Lung (tissue), 12 donors: ENCODE data around the gene PPP1R13B. TPM values are rescaled to one million over a fixed set of nuclear protein-coding genes. Genes with fewer than 3 reads are reported as not detected.
A peak's percentile ranks its signal among the peaks of the same experiment; 100 is the strongest.

Experiments
- ATAC-seq: fragments of 200-7000 bp; cut with Tn5 transposase; one replicate; pipeline ENCODE4 v1.9.1; 2020; ENCODE audit warnings: moderate number of reproducible peaks; ENCODE audit not compliant: insufficient read depth, low FRiP score
- DNase-seq, 3 donors: peaks; one replicate each; pipeline ENCODE4 v3.0.0-alpha.2; 2013 to 2017
- H3K27ac ChIP-seq, 2 donors: one replicate each; pipeline ENCODE4 v1.5.1; 2013; ENCODE audit warnings: mild to moderate bottlenecking in 2 of 2, moderate library complexity in 2 of 2, control low read depth in 1 of 2, inconsistent platforms in 1 of 2, low read depth in 1 of 2, low read length in 1 of 2
- H3K27me3 ChIP-seq, 3 donors: one replicate each; pipeline ENCODE4 v1.5.1; 2013; ENCODE audit warnings: low read length in 2 of 3; ENCODE audit not compliant: control insufficient read depth in 3 of 3, insufficient read depth in 3 of 3
- H3K36me3 ChIP-seq, 4 donors: one replicate each; pipeline ENCODE4 v1.5.1; 2013; ENCODE audit warnings: low read length in 4 of 4, mild to moderate bottlenecking in 1 of 4, moderate library complexity in 1 of 4; ENCODE audit not compliant: control insufficient read depth in 4 of 4, insufficient read depth in 4 of 4
- H3K4me1 ChIP-seq, 5 donors: one replicate each; pipeline ENCODE4 v1.5.1; 2013; ENCODE audit warnings: low read length in 5 of 5, mild to moderate bottlenecking in 2 of 5, moderate library complexity in 1 of 5; ENCODE audit not compliant: control insufficient read depth in 5 of 5, insufficient read depth in 5 of 5
- H3K4me3 ChIP-seq: one replicate; pipeline ENCODE4 v1.5.1; 2013; ENCODE audit warnings: mild to moderate bottlenecking, control low read depth, moderate library complexity
- H3K9ac ChIP-seq, 2 donors: one replicate each; pipeline ENCODE4 v1.5.1; 2013; ENCODE audit warnings: low read length in 2 of 2, control low read depth in 1 of 2; ENCODE audit not compliant: insufficient read depth in 1 of 2
- H3K9me3 ChIP-seq, 4 donors: one replicate each; pipeline ENCODE4 v1.5.1; 2013; ENCODE audit warnings: low read length in 3 of 4, mild to moderate bottlenecking in 1 of 4, moderate library complexity in 1 of 4; ENCODE audit not compliant: control insufficient read depth in 4 of 4, insufficient read depth in 3 of 4
- WGBS, 2 donors: extraction: QIAGEN DNeasy Blood & Tissue Kit; methylation state at CpG; one replicate each; pipeline ENCODE4 v1.1.7; 2013; 5-methylcytosine and 5-hydroxymethylcytosine counted together
- polyA plus RNA-seq, 2 donors: library from polyadenylated mRNA; stranded (reverse); fragments of 200-250 nt; gene quantifications; one replicate each; pipeline ENCODE4 v1.2.1, GENCODE V29; 2013
- total RNA-seq, 2 donors: library from RNA; depleted of rRNA in 1 of 2; stranded (reverse); fragments of >200 nt in 1 of 2; gene quantifications; one replicate each; pipeline ENCODE4 v1.2.1, GENCODE V29; 2014 to 2021
- TF ChIP-seq, protein P1 (sequence below): IDR thresholded peaks from 2 replicates; pipeline ENCODE4 v1.5.1; 2012; ENCODE audit warnings: mild to moderate bottlenecking; ENCODE audit errors: control extremely low read depth, extremely low read depth
- donor health status: control.
- donor health status: control.
- donor health status: Bipolar disorder and iron deficiency.
- donor health status: healthy.
- donor health status: DM: yes; HTN: yes; CAD: no.

PPP1R13B gene
- total and polyA plus RNA-seq, 4 donors = 12.0 to 66.6 (median 38.4) TPM

DNA sequence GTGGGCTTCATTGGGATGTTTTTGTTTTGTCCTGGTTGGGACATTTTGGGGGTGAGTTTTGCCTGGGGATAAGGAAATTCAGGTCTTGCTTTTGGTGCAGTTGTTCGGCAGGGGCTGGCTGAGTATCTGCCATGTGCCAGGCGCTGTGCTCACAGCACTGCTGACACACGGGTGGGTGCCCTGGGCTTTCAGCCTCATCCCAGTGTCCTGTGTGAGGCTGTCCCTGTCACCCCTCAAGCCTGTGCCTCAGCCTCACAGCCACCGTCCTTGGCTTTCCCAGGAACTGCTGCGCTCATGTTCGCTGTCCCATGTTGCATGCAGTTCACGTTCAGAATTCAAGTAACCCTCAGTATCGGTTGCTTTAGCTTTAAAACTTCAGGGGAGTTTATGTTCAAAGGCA lies 157.0 kb downstream of the PPP1R13B start:
- Histone ChIP-seq H3K9ac (no peak overlapping the region), H3K4me3 (no peak overlapping the region), H3K4me1 (peaks cover 0 to 6% (median 0%) of the 10 kb centered on the region in 5 donors), H3K36me3 (peaks cover 25 to 47% (median 35%) of the 10 kb centered on the region in 4 donors), H3K9me3 (peaks cover 0 to 1% (median 0%) of the 10 kb centered on the region in 4 donors), H3K27me3 (no peaks in the 10 kb centered on the region), H3K27ac (peak overlapping the region in 1 of 2 donors; percentile 52)
- 93% methylated on average over 8 of the region's 8 CpGs for WGBS, 2 donors
- TF ChIP-seq, protein P1, sequence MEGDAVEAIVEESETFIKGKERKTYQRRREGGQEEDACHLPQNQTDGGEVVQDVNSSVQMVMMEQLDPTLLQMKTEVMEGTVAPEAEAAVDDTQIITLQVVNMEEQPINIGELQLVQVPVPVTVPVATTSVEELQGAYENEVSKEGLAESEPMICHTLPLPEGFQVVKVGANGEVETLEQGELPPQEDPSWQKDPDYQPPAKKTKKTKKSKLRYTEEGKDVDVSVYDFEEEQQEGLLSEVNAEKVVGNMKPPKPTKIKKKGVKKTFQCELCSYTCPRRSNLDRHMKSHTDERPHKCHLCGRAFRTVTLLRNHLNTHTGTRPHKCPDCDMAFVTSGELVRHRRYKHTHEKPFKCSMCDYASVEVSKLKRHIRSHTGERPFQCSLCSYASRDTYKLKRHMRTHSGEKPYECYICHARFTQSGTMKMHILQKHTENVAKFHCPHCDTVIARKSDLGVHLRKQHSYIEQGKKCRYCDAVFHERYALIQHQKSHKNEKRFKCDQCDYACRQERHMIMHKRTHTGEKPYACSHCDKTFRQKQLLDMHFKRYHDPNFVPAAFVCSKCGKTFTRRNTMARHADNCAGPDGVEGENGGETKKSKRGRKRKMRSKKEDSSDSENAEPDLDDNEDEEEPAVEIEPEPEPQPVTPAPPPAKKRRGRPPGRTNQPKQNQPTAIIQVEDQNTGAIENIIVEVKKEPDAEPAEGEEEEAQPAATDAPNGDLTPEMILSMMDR = no peak
- ATAC-seq = no peak
- DNase-seq = no peak

DNA sequence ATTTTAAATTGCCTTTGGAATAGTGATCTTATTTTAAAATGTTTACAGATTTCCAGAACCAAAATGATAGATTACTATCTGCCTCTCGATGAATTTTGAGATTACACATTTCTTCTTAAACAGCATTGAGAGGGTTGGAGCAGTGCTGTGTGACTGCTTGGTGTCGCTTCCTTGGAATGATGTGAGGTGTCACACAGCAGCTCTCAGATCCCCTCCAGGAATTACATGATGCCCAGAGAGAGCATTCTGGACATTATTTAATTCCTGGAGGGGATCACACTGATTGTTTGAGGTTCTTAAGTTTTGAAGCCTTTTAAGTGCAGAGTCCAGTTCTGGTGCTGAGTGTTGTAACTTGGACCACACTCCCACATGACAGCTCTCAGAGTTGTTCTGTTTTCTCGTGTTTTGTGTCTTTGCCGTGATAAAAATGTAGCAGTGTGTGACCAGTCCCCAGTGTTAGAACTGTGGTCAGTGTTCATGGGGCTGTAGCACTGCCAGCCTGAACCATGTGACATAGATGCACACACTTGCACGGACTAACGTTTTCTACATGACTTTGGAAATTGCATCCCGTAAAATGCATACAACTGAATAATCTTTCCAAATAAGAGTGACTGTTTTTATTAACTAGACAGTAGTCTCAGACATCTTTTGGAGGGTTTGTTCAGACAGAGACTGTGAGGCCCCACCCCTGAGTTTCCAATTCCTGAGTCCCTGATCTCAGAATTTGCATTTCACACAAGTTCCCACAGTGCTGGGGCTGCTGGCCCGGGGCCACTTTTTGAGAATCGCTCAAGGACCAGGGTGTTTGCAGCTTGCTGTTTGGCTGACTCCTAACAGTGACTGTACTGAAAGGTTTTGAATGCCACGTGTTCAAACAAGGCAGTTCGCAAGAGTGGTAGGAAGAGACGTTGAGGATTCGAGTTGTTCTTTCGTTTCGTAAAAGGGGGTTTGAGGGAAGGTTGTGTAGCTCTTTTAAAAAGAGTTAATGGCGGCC lies 158.2 kb downstream of the PPP1R13B start:
- DNase-seq = peak; percentile 36 to 75 (median 59)
- Histone ChIP-seq H3K9ac (no peak overlapping the region), H3K9me3 (peaks cover 0 to 1% (median 0%) of the 10 kb centered on the region in 4 donors), H3K27me3 (no peaks in the 10 kb centered on the region), H3K4me3 (no peak overlapping the region), H3K36me3 (peaks cover 23 to 46% (median 34%) of the 10 kb centered on the region in 4 donors), H3K27ac (peak overlapping the region; percentile 11 to 39), H3K4me1 (peaks cover 0 to 6% (median 0%) of the 10 kb centered on the region in 5 donors)
- 66 to 82% methylated on average over 16 of the region's 16 CpGs for WGBS, 2 donors
- TF ChIP-seq, protein P1 = no peak
- peak; percentile 51 for ATAC-seq

DNA sequence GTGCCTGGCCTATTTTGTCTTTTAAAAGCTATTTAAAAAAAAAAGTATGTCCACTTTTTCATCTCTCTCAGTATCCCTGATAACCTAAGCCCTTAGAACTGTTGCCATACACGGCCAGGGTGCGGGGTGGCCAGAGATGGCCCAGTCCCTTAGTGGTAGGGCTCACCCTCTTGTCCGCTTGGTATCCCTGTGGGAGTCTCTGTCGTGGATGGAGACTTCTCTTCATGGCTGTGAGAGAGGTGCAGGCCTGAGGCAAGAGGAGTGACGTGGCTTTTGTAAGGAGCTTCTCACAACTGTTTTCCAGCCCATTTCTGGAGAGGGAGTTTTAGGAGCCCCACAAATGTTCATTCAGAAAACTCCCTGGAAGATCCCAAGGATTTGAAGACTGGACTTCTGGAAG lies 158.9 kb downstream of the PPP1R13B start:
- Histone ChIP-seq H3K27me3 (no peaks in the 10 kb centered on the region), H3K4me1 (peaks cover 0 to 6% (median 3%) of the 10 kb centered on the region in 5 donors), H3K36me3 (peaks cover 19 to 45% (median 29%) of the 10 kb centered on the region in 4 donors), H3K27ac (no peak overlapping the region), H3K9ac (no peak overlapping the region), H3K9me3 (peaks cover 0 to 1% (median 0%) of the 10 kb centered on the region in 4 donors), H3K4me3 (no peak overlapping the region)
- TF ChIP-seq, protein P1 = no peak
- 94 to 95% methylated on average over 5 of the region's 5 CpGs for WGBS, 2 donors
- DNase-seq (no peak), ATAC-seq (no peak)
